ENCODE data around the gene GBP2.
"Not testable (repeated sequence)": the region's sequence is repeated elsewhere in the genome, so short reads cannot be mapped to it uniquely, and the experiment has no call there.

The GBP2 gene

DNA sequence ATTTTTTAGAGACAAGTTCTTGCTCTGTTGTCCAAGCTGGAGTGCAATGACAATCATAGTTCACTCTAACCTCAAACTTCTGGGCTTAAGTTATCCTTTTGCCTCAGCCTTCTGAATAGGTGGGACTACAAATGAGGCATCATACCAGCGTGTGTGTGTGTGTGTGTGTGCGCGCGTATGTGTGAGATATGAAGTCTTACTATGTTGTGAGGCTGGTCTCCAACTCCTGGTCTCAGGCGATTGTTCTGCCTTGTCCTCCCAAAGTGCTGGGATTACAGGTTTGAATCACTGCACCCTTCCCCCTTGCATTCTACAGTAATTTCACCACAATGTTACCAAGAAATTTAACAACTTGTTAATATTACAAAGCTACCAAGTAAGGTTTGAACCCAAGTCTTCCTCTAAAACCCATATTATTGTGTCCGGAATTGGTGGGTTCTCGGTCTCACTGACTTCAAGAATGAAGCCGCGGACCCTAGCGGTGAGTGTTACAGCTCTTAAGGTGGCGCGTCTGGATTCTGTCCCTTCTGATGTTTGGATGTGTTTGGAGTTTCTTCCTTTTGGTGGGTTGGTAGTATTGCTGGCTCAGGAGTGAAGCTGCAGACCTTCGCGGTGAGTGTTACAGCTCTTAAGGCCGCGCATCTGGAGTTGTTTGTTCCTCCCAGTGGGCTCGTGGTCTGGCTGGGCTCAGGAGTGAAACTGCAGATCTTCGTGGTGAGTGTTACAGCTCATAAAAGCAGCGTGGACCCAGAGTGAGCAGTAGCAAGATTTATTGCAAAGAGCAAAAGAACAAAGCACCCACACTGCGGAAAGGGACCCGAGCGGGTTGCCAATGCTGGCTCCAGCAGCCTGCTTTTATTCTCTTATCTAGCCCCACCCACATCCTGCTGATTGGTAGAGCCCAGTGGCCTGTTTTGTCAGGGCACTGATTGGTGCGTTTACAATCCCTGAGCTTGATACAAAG is 970 bp upstream of the GBP2 start:
- DNase-seq, result peak; percentile 57

DNA sequence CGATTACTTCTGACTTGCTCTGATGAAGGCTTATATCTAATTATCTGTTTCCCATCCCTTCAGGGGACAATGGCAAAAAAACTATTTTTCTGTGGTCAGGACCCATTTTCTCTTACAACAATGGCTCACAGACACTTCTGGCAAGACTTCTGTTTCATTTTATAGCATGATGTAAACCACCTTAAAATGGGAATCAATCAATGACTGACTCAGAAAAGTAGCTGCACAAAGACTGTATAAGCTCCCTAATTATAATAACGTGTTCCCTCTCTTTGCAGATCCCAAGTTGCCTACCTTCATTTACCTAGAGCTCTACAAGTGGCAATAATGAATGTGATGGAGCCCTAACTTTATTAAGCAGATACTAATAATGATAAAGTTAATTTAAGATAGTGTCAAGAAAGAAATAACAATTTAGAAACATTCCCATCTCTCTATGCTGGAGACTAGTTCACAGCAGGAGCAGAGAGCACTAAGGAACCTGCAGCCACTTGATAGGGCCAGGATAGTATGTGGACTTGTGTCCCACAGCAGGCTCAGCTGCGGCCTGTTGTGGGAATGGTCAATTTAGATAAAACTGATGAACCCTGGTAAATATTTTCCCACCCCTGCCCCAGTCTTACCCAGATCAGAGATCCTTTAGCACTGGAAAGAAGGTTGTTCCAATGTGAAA is 538 bp downstream of the GBP2 start:
- DNase-seq, result peak; percentile 83

DNA sequence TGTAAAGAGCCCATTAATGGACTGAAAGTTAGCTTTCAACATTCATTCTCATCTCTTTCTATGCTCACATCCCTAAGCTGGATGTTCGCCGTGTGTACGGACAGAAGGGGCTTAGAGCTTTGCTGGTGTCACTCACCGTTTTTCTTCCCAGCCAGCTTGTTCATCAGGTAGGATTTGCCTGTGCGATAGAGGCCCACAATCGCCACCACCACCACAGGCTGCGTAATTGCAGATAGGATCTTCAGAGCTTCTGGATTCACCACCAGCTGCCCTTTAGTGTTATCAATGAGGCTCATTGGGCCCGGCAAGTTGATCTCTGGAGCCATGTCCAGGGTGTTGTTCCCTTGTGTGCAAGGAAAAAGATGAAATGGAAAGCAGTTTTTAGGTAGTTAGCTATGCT is 4.3 kb downstream of the GBP2 start:
- peak; percentile 68 for DNase-seq

DNA sequence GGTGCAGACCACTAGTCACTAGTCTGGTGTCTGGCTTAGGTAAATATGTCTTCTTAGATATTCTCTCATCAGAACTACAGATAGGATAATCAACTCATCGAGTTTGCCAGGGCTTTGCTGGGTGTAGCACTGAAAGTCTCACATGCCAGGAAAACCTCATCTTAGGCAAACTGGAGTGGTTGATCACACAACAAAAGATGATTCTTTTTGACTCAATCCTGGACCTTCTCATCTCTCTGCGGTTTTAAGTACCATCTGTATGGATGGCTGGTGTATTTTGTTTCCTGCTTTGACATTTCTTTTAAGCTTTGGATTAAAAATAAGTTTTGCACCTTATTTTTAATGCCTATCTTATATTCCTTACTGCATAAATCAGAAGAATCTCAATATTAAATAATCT is 11.3 kb downstream of the GBP2 start:
- no peak for DNase-seq

DNA sequence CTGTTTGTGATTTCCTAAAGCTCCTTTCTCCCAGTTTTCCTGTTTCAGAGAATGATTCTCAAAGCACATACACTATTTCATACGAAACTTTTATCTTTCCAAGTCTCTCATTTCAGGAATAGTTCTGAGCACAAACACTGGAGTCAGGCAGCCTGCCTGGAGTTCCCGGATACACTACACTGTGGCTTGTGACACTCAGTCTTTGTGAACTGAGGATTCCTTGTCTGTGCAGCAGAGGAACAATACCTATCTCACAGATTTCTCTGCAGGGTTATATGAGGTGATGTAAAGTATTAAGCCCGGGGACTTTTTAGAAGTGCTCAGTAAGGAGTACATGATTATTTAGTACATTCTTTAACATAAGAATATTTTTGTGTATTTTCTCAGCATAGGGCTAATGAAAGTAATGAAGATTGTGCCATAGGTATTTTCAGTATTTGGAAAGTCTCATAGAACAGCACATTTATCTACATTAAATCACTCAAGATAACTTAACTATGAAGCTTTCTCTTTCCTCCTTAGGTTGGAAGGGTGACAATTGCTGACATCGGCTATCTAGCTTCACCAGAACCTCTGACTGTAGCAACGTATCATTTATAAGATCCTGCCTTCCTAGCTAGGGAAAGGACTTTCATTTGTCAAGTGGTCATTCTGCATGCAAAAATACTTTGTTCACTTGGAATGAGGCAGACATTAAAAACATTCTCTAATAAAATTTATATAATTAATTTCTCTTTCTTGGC is 12.9 kb downstream of the GBP2 start:
- peak; percentile 45 for DNase-seq

DNA sequence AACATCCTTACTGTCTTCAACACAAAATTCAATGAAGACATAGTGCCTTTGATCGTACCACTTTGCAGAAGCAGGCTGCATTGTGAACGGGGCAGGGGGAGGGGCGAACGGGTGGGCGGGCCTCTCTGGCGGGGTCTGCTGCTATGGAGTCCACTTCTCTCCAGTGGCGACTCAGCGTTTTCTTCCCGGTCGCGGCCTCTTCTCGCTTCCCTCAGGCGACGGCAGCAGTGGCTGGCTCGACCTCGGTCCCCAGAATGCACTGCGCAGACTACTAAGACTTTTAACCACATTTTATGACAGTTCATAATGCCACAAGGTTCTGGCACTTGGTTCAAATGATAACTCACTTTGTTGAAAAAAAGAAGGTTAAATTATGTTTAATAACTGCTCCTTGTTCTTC is 21.2 kb downstream of the GBP2 start:
- DNase-seq, result no peak

DNA sequence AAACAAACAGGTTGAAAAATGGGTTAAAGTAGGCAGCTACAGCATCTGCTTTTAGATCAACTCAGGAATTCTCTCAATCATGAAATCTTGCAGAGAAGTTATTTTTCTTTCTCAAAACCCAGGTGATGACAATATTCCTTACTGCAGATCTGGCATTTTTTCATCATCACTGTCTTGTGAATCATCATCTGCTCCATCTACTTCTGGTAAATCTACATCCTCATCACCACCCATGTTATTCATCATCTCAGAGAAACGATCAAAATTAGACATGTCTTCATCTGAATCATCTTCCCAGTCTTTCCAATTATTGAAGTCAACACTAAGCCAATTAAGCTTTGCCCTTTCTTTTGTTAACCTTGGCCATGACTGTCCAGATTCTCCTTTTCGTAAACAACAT is 21.8 kb downstream of the GBP2 start:
- DNase-seq, result no peak

DNA sequence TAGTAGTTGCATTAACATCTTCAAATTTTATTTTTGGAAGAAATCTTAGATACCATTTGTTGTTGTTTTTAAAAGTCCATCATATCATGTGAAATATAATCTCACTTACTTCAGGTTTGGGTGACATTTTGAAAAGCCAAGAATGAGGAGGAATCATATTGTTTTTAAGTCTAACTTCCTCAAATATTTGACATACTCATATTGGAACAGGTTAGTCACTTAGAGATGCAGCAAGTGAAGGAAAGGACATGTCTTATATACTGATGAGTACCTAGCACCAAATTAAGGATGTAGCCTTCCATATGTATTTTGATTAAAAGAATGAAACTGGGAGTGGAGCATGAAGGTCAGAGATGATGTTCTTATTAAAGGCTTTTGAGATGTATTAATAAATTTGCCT is 23.9 kb downstream of the GBP2 start:
- no peak for DNase-seq

DNA sequence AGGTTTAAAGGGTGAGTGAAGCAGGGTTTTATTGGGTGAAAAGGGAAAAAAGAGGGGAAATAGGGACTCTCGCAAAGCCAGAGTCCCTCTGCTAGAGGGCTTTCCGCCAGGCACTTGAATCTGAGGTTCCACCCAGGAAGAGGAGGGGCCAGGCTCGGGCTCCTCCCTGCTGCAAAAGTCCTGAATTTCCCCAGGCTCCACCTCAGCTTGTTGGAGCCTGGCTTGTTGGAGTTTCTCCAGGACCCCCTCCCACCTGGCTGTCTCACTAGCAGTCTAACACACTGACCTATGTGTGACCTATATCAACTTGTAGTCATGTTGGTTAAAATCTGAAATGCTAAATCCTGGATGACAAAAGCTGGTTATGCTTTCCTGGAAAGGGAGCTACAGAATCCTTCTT is 25.5 kb downstream of the GBP2 start:
- DNase-seq, result no peak

DNA sequence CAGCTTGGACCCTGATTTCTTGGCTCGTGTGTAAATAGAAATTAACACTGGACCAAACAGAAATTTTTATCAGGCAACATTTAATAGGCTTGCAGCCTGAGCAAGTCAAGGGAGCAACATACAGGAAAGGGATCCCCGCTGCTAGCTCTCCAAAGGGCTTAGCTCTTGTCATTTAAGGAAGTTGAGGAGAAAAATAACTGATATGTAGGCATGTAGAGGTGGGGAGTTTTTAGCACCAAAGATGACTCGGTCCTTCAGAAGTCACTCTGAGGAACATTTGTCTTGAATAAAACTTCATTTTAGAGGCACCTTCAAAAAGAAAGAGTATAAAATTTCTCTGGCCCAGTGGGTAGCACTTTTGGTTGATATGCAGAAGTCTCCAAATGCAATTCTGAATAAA is 27.1 kb downstream of the GBP2 start:
- DNase-seq, result peak; percentile 14

DNA sequence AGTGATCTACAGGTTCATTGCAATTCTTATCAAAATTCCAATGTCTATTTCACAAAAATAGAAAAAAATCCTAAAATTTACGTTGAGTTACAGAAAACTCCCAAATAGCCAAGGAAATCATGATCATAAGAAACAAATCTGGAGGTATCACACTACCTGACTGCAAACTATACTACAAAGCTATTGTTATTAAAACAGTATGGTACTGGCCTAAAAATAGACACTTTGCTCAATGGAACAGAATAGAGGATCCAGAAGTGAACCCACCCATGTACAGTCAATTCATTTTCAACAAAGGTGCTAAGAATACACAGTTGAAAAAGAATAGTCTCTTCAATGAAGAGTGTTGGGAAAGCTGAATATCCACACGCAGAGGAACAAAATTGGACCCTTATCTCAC is 30.2 kb downstream of the GBP2 start:
- no peak for DNase-seq

DNA sequence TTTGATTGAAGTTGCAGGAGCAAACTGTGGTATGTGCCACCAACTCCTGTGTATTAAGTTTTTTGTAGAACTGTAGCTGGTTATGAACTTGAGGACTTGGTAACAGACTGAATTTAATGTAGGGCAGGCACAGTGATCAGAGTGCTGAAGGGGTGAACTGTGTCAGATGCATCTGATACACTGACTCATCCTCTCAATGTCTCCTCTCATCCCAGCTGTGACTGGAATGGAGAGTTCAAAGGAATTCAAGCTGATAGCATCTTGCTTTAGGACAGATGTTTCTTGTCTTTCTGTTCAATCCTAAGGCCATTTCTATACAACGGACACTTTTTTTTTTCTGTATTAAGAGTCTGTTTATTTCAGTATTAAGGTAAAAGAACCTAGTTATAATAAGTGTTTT is 36.0 kb downstream of the GBP2 start:
- no peak for DNase-seq

DNA sequence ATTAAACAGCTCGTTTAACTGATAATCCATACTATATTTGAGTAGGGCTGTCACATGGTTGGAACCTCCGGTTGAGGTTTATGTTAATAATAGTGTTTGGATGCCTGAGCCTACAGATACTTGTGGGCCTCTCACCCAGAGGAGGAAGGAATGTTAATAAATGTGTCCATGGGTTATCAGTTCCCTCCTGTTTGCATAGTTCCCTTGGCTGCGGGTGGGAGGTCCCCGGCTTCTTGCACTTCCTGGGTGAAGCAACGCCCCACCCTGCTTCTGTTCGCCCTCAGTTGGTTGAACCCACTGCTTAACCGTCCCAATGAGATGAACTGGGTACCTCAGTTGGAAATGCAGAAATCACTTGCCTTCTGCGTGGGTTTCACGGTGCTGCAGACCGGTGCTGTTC is 37.3 kb downstream of the GBP2 start:
- no peak for DNase-seq

DNA sequence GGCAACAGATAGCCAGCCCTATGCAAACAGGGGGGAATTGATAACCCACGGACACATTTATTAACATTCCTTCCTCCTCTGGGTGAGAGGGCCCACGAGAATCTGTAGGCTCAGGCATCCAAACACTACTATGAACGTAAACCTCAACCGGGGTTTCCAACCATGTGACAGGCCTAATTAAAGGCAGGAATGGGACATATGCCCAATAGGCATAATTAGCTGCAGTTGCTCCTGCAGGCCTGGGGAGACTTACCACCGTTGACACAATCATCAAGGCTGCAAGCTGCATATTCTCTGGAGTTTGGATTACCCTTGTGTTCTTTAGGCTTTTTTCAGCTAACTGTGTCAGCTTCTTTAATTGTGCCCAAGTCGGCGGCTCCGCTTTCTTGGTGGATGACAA is 38.7 kb downstream of the GBP2 start:
- no peak for DNase-seq

DNA sequence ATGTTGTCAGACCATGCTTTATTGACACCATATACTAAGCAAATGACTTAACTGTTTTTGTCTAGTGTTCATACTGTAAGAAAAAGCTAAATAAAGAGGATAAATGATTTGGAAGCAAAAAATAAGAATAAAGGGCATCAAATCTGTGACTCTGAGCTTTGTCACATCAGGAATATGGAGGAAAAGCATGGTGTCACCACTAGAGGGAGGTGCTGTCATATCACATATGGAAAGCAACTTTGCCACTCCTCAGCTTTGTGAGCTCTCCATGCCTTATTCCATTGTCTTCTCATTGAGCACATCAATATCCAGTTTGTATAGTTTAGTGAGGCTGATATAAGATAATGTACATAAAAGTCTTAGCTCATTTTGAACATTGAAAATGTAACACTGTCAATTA is 40.1 kb downstream of the GBP2 start:
- peak; percentile 80 for DNase-seq

DNA sequence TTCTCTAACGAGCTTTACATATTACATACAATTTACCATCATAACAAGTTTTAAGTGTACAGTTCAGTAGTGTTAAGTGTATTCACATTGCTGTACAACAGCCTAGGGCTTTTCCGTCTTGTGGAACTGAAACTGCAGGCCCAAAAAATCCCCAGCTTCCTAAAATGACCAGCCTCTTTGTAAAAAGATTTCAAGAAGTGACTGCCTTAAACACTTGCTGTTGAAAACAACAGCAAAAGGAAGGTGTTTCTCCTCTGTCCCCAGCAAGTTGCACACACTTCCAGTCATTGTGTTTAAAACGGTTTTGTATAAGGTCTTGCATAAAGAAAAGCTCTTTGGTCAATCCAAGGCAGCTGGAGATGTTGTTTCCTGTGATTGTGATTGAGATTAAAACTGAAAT is 44.9 kb downstream of the GBP2 start:
- no peak for DNase-seq

DNA sequence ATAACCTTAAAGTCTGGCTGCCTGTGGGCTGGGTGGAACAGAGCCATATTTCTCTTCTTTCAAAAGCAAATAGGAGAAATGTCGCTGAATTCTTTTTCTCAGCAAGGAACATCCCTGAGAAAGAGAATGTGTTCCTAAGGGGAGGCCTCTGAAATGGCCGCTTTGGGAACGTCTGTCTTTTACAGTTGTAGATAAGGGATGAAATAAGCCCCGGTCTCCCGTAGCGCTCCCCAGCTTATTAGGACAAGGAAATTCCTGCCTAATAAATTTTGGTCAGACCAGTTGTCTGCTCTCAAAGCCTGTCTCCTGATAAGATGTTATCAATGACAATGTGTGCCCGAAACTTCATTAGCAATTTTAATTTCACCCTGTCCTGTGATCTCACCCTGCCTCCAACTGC is 45.8 kb downstream of the GBP2 start:
- DNase-seq, result not testable (repeated sequence)

DNA sequence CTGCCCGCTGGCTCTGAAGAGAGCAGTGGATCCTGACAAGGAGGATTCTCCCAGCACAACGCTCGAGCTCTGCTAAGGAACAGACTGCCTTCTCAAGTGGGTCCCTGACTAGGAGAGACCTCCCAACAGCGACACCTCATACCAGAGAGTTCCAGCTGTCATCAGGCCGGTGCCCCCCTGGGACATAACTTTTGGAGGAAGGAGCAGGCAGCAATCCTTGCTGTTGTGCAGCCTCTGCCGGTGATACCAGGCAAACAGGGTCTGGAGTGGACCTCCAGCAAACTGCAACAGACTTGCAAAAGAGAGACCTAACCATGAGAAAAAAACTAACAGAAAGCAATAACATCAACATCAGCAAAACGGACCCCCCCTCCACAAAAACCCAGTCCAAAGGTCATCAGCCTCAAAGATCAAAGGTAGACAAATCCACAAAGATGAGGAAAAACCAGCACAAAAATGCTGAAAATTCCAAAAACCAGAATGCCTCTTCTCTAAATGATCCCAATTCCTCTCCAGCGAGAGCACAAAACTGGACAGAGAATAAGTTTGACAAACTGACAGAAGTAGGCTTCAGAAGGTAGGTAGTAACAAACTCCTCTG is 53.3 kb downstream of the GBP2 start:
- not testable (repeated sequence) for DNase-seq

DNA sequence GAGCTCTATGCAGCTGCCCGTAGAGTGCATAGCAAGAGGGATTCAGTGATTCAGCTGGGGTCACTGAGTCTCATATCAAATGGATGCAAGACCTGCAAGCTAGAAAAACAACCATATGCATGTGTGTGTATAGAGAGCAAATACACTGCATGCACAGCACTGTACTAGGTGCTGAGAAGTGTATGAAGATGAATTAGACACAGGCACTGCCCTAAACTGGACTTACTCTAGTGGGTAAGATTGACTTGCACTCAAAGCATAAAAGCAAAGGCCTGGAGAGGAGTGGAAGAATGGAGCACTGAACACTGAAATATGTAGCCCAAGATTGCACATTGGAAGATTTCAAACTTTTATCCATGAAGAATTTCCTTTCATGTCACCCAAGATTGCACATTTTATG is 55.4 kb downstream of the GBP2 start:
- DNase-seq, result peak; percentile 67

DNA sequence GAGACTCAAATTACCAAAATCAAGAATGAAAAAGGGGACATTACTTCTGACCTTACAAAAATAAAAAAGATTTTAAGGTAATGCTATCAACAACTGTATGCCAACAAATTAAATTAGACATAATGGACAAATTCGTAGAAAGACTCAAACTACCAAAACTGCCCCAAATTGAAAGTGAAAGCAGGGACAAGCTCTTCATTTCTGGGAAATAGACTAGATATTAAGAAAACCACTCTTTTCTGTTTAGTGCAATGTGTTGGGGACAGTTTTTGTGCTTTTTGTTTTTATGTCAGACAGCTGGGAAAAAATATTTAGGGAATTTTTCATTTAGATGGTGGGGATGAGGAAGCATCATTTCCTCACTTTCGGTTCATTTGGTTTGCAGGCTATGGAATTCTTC is 56.0 kb downstream of the GBP2 start:
- DNase-seq, result peak; percentile 88

DNA sequence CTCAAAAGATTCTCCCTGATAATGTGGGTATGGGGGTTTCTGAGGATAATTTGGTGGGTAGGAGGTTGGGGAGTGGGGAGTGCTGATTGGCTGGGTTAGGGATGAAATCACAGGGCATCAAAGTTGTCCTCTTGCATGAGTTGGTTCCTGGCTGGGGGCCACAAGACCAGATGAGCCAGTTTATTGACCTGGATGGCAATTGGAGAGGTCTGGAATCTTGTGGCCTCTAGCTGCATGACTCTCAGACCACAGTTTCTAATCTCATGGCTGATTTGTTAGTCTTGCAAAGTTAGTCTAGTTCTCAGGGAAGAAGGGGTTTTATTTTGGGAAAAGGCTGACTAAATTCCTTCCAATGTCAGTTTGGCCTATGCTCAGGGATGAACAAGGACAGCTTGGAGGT is 57.6 kb downstream of the GBP2 start:
- peak; percentile 41 for DNase-seq

DNA sequence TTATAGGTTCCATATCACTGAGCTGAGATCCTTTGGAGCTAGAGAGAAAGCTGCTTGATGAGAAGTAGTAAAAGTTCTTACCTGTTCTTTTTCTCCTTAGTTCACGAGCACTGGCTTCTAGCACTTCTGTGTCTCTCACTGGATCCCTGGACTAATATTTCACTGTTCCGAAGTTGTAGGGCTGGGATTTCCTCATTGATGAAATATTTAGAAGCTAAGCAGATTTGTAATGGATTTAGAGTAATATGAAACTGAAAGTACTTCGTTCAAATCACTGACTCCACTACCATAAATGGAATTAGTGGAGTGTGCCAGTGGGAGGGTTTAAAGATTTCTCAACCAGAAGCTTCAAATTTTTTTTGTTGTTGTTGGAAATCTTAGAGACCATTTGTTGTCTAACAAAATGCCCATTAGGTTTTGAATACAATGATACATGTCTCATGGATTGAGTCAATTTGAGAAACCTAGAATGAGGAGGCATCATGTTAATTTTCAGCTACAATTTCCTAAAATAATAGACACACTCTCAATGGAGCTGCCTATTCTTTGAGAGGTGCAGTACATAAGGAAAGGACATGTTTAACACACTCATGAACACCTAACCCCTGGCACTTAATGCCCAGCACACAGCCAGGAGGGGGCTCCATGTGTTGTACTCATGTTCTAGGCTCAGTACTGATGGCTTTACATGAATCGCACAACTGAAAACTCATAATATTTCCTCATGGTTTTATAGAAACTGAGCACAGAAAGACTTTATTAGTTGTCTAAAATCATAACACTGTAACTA is 60.6 kb downstream of the GBP2 start, which contains the start of gene GBP1:
GBP1 (minus strand) TSS at position 130 of the 790 bp plus-strand sequence. CDS start 1,974 bp downstream, outside the sequence.
- DNase-seq, result peak; percentile 92

All from OCI-M1 (cell line).